Uterus (tissue), 4 donors: ENCODE measurements around the gene CAVIN3. TPM values are rescaled to one million over a fixed set of nuclear protein-coding genes. Genes with fewer than 3 reads are reported as not detected.

ENCODE experiments used
- DNase-seq, 2 donors: peaks; one replicate each; pipeline ENCODE4 v3.0.0-alpha.2; 2019 to 2020
- H3K27ac ChIP-seq, 2 donors: fragments of 200-600 bp; sonication (generic); 1 replicate in 1 of 2; 2 replicates in 1 of 2; pipeline ENCODE4 v1.5.1; 2016 to 2018
- H3K27me3 ChIP-seq, 2 donors: fragments of 200-600 bp; sonication (generic); one replicate each; pipeline ENCODE4 v1.5.1; 2018 to 2019; ENCODE audit warnings: control low read depth in 1 of 2
- H3K36me3 ChIP-seq, 2 donors: fragments of 200-600 bp; sonication (generic); one replicate each; pipeline ENCODE4 v1.5.1; 2019; ENCODE audit warnings: control low read depth in 1 of 2
- H3K4me1 ChIP-seq, 2 donors: fragments of 200-600 bp; sonication (generic); one replicate each; pipeline ENCODE4 v1.5.1; 2018 to 2019; ENCODE audit warnings: control low read depth in 1 of 2
- H3K4me3 ChIP-seq, 2 donors: fragments of 200-600 bp; sonication (generic); 1 replicate in 1 of 2; 2 replicates in 1 of 2; pipeline ENCODE4 v1.5.1; 2018 to 2019; ENCODE audit warnings: mild to moderate bottlenecking in 1 of 2
- H3K9me3 ChIP-seq, 2 donors: fragments of 200-600 bp; sonication (generic); one replicate each; pipeline ENCODE4 v1.5.1; 2019; ENCODE audit warnings: control low read depth in 1 of 2
- CTCF ChIP-seq, 4 experiments: fragments of 200-600 bp in 2 of 4; fragments of 450-650 bp in 2 of 4; sonication (generic) in 2 of 4; IDR thresholded peaks; one replicate each; pipeline ENCODE4 v1.5.1; 2016 to 2019; ENCODE audit warnings: antibody characterized with exemption in 4 of 4, mild to moderate bottlenecking in 2 of 4, moderate library complexity in 1 of 4
- POLR2A ChIP-seq, 2 donors: fragments of 450-650 bp; IDR thresholded peaks; one replicate each; pipeline ENCODE4 v1.6.1; 2016; ENCODE audit warnings: antibody characterized with exemption in 2 of 2, mild to moderate bottlenecking in 1 of 2, moderate library complexity in 1 of 2
- intact Hi-C: fragments of 100-400 bp; cut with DNase I; formaldehyde crosslinking; loops from one replicate; pipeline ENCODE4 v1.15.1; 2023; ENCODE audit warnings: low total_unique reads
- total RNA-seq, 4 donors: library from RNA; depleted of rRNA in 3 of 4; stranded (reverse); fragments of >200 nt in 3 of 4; gene quantifications; one replicate each; pipeline versions ENCODE4 v1.1.0 to v1.2.4, GENCODE V29; 2014 to 2023
- donor health status: DM: yes; HTN: yes; CAD: no.

CAVIN3 gene
- total RNA-seq, 4 donors from 2014 or later, result 78.8 to 388 (median 107) TPM

- Histone ChIP-seq H3K27me3 (no peaks in the 10 kb centered on the region), H3K36me3 (no peaks in the 10 kb centered on the region), H3K4me1 (peaks cover 0 to 6% of the 10 kb centered on the region in 2 donors), H3K9me3 (no peaks in the 10 kb centered on the region), H3K27ac (no peak overlapping the region), H3K4me3 (no peak overlapping the region)
- TF ChIP-seq POLR2A (IDR thresholded peaks at IDR 0.05), result no peak
- TF ChIP-seq CTCF (IDR thresholded peaks at IDR 0.05), result peak; percentile 90 to 94 (median 90)
- DNase-seq, result peak; percentile 51 to 53
- intact Hi-C loops, result loop anchor here (10.0 kb wide), 1 partner anchor 329 kb away; no protein-coding TSS in a partner anchor
These were observed 33.2 kb upstream of the CAVIN3 start for GRCh38 chr11:6353367-6353987.

- TF ChIP-seq POLR2A (IDR thresholded peaks at IDR 0.05) (no peak), CTCF (IDR thresholded peaks at IDR 0.05) (no peak)
These were observed 31.6 kb upstream of the CAVIN3 start for GRCh38 chr11:6351782-6352382.

GRCh38 chr11:6350486-6350885 is 30.2 kb upstream of the CAVIN3 start:
- H3K9me3 ChIP-seq, result no peaks in the 10 kb centered on the region
- no peaks in the 10 kb centered on the region for H3K27me3 ChIP-seq
- no peaks in the 10 kb centered on the region for H3K4me1 ChIP-seq
- H3K36me3 ChIP-seq, result no peaks in the 10 kb centered on the region
- no peak overlapping the region for H3K27ac ChIP-seq
- intact Hi-C loops, result loop anchor here (10.0 kb wide), 1 partner anchor 326 kb away; no protein-coding TSS in a partner anchor
- no peak for DNase-seq
- no peak overlapping the region for H3K4me3 ChIP-seq
- TF ChIP-seq POLR2A (IDR thresholded peaks at IDR 0.05), result no peak

More at GRCh38 chr11:6351782-6352382, 31.6 kb upstream of the CAVIN3 start:
- Histone ChIP-seq H3K36me3 (no peaks in the 10 kb centered on the region), H3K9me3 (no peaks in the 10 kb centered on the region), H3K27ac (no peak overlapping the region), H3K27me3 (no peaks in the 10 kb centered on the region), H3K4me1 (no peaks in the 10 kb centered on the region), H3K4me3 (no peak overlapping the region)
- no peak for DNase-seq
- intact Hi-C loops, result loop anchor here (10.0 kb wide), 1 partner anchor 327 kb away; no protein-coding TSS in a partner anchor

GRCh38 chr11:6350043-6350442 is 29.7 kb upstream of the CAVIN3 start:
- TF ChIP-seq POLR2A (IDR thresholded peaks at IDR 0.05) (no peak), CTCF (IDR thresholded peaks at IDR 0.05) (no peak)
- Histone ChIP-seq H3K27ac (no peak overlapping the region), H3K4me3 (no peak overlapping the region), H3K4me1 (no peaks in the 10 kb centered on the region), H3K27me3 (no peaks in the 10 kb centered on the region), H3K9me3 (no peaks in the 10 kb centered on the region), H3K36me3 (no peaks in the 10 kb centered on the region)
- intact Hi-C loops, result loop anchor here (10.0 kb wide), 1 partner anchor 325 kb away; no protein-coding TSS in a partner anchor
- no peak for DNase-seq

GRCh38 chr11:6345366-6345765 is 25.1 kb upstream of the CAVIN3 start:
- Histone ChIP-seq H3K4me1 (no peaks in the 10 kb centered on the region), H3K27me3 (no peaks in the 10 kb centered on the region), H3K9me3 (no peaks in the 10 kb centered on the region), H3K4me3 (no peak overlapping the region), H3K27ac (no peak overlapping the region), H3K36me3 (no peaks in the 10 kb centered on the region)
- intact Hi-C loops, result no loop called here
- TF ChIP-seq CTCF (IDR thresholded peaks at IDR 0.05) (no peak), POLR2A (IDR thresholded peaks at IDR 0.05) (no peak)
- DNase-seq, result no peak
